ENCODE results near the gene C9orf85. TPM values are rescaled to one million over a fixed set of nuclear protein-coding genes. Genes with fewer than 3 reads are reported as not detected.

C9orf85 gene
- total and polyA plus RNA-seq, 2 of the 4 experiments (the other 2 are of a cell fraction), result 4.3 to 8.4 TPM

- TF ChIP-seq NFE2L2 (IDR thresholded peaks at IDR 0.05; ENCODE audit: low read depth, low read length), result no peak
- TF ChIP-seq MAFK (IDR thresholded peaks at IDR 0.05; ENCODE audit: low read depth, low read length), result peak; percentile 58
- BruUV-seq (replicated peaks), result no TSS peak
- Histone ChIP-seq H4K20me1 (ENCODE audit: insufficient read depth, low read length) (no peaks in the 10 kb centered on the region), H4K8ac (ENCODE audit: low read depth in 2 of 2, low read length in 2 of 2) (no peak overlapping the region), H3K56ac (ENCODE audit: extremely low read depth, insufficient read depth, low read length) (no peak overlapping the region), H2BK5ac (ENCODE audit: low read depth, low read length, poor library complexity, severe bottlenecking) (no peak overlapping the region), H3K9ac (ENCODE audit: low read depth, low read length) (no peak overlapping the region), H3K79me1 (ENCODE audit: low read depth in 1 of 2, low read length in 2 of 2) (no peaks in the 10 kb centered on the region), H3K4me2 (ENCODE audit: low read depth, low read length) (no peak overlapping the region), H3K27me3 (ENCODE audit: control insufficient read depth, insufficient read depth, low read length) (no peaks in the 10 kb centered on the region), H3K18ac (ENCODE audit: low read depth, low read length) (no peak overlapping the region), H3K14ac (replicated peaks; ENCODE audit: low read depth, low read length) (no peak overlapping the region), H3K4me1 (ENCODE audit: control insufficient read depth, insufficient read depth, low read length) (no peaks in the 10 kb centered on the region), H3K36me3 (ENCODE audit: control insufficient read depth, insufficient read depth, low read length) (no peaks in the 10 kb centered on the region), H2AK5ac (ENCODE audit: low read depth, low read length) (no peak overlapping the region), H3K27ac (ENCODE audit: insufficient read depth, low read length) (no peak overlapping the region), H3K9me3 (ENCODE audit: control insufficient read depth, insufficient read depth, low read length) (no peaks in the 10 kb centered on the region), H2AK9ac (replicated peaks; ENCODE audit: low read depth, low read length, poor library complexity) (no peak overlapping the region), H2BK15ac (ENCODE audit: low read depth, low read length) (no peak overlapping the region), H3K4me3 (ENCODE audit: insufficient read depth, low read depth, low read length) (no peak overlapping the region), H3K23ac (ENCODE audit: low read depth, low read length) (no peak overlapping the region), H4K91ac (ENCODE audit: insufficient read depth, low read depth, low read length) (no peak overlapping the region), H2BK120ac (ENCODE audit: low read depth, low read length) (no peak overlapping the region), H3K4ac (ENCODE audit: low read depth, low read length) (no peak overlapping the region), H2AFZ (replicated peaks; ENCODE audit: low read length, poor library complexity) (no peak overlapping the region), H2BK20ac (ENCODE audit: low read depth, low read length) (no peak overlapping the region), H3K9me1 (ENCODE audit: insufficient read depth, low read length) (no peaks in the 10 kb centered on the region), H4K5ac (ENCODE audit: low read depth, low read length) (no peak overlapping the region)
- ChIA-PET CTCF (interaction anchor here (0.6 to 1.9 kb wide), 2 partner anchors 9 to 12 kb away, joined by 4 to 5 read pairs; no protein-coding TSS in a partner anchor), POLR2A (ENCODE audit: unreplicated experiment) (no interaction called here)
- DNase-seq (no peak), ATAC-seq (ENCODE audit: low read depth) (no peak)
- dilution Hi-C loops (cut with HindIII; ENCODE audit: low sequenced_read_pairs, unreplicated experiment) (no loop called here), in situ Hi-C loops (cut with MboI; ENCODE audit: low sequenced_read_pairs) (no loop called here), intact Hi-C loops (cut with micrococcal nuclease) (no loop called here)
These were observed 94.0 kb downstream of the C9orf85 start for GRCh38 chr9:72005451-72005850.
